Loucy (cell line): ENCODE data around the gene AUNIP.

ENCODE experiments used
- EZH2phosphoT487 ChIP-seq: fragments of 200-600 bp; IDR thresholded peaks from 2 replicates; pipeline ENCODE4 v1.6.1; 2018; ENCODE audit warnings: antibody characterized with exemption, mild to moderate bottlenecking, moderate library complexity, borderline replicate concordance
- TF ChIP-seq, protein P1 (sequence below): fragments of 200-600 bp; sonication (generic); conservative IDR thresholded peaks from 2 replicates; pipeline ENCODE4 v1.5.1; 2014; ENCODE audit warnings: mild to moderate bottlenecking, antibody characterized with exemption, low read length

DNA sequence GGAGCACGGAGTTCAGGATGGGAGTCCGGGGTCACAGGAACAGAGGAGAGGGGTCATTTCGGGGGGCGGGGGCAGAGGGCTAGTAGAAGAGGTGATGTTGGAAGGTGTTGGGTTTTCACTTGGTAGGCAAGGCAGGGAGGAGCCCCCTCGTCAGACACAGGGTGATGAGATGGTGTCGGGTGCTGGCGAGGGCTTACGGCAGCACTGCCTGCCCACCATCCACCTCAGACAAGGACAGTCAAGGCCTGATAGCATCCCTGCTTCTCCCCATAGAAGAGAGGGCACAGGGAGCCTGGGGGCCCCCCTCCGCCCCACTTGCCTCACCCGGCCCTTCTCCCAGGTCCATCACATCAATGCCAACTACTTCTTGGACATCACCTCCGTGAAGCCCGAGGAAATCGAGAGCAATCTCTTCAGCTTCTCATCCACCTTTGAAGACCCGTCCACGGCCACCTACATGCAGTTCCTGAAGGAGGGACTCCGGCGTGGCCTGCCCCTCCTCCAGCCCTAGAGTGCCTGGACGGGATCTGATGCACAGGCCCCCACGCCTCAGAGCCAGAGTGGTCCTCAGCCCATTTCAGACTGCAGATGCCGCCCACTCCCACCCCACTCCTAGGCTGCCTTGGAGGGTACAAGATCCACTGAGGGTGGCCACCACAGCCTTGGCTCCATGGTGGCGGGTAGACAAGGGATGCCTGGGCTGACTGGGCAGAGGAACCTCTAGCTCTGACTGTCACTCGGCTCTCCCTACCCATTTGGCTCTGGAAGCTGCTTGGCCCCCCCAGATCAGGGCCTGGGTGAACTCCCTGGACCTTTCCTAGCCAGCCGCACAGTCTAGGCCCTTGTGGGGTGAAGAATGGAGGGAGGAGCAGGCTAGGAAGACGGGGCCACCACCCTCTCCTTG, 43.8 kb downstream of the AUNIP start:
- TF ChIP-seq EZH2phosphoT487 = no peak
- TF ChIP-seq, protein P1, sequence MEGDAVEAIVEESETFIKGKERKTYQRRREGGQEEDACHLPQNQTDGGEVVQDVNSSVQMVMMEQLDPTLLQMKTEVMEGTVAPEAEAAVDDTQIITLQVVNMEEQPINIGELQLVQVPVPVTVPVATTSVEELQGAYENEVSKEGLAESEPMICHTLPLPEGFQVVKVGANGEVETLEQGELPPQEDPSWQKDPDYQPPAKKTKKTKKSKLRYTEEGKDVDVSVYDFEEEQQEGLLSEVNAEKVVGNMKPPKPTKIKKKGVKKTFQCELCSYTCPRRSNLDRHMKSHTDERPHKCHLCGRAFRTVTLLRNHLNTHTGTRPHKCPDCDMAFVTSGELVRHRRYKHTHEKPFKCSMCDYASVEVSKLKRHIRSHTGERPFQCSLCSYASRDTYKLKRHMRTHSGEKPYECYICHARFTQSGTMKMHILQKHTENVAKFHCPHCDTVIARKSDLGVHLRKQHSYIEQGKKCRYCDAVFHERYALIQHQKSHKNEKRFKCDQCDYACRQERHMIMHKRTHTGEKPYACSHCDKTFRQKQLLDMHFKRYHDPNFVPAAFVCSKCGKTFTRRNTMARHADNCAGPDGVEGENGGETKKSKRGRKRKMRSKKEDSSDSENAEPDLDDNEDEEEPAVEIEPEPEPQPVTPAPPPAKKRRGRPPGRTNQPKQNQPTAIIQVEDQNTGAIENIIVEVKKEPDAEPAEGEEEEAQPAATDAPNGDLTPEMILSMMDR = no peak
